Measurements from ENCODE around the gene ZBTB46.

The ZBTB46 gene

GRCh38 chr20:63772781-63773518, 58.1 kb downstream of the ZBTB46 start:
- no peaks in the 10 kb centered on the region for H3K36me3 ChIP-seq (ENCODE audit: insufficient read depth, low read length)
- no peak overlapping the region for H3K4me2 ChIP-seq (ENCODE audit: low read depth, low read length, poor library complexity, severe bottlenecking)

GRCh38 chr20:63771046-63771707, 59.9 kb downstream of the ZBTB46 start:
- Histone ChIP-seq H3K9me2 (replicated peaks; ENCODE audit: low read depth, low read length) (no peaks in the 10 kb centered on the region), H3K79me2 (ENCODE audit: insufficient read depth, low read length) (no peaks in the 10 kb centered on the region), H3K9ac (ENCODE audit: low read depth, low read length, poor library complexity, severe bottlenecking) (no peak overlapping the region), H3F3A (ENCODE audit: low read depth) (no peaks in the 10 kb centered on the region), H2AFZ (ENCODE audit: low read length) (no peak overlapping the region), H3K36me3 (ENCODE audit: insufficient read depth, low read length) (no peaks in the 10 kb centered on the region), H3K4me1 (ENCODE audit: insufficient read depth, low read length, poor library complexity, severe bottlenecking) (no peaks in the 10 kb centered on the region), H3K4me3 (ENCODE audit: low read length, poor library complexity, severe bottlenecking) (no peak overlapping the region), H4K20me1 (ENCODE audit: insufficient read depth, low read length, poor library complexity, severe bottlenecking) (no peaks in the 10 kb centered on the region), H3K27me3 (ENCODE audit: insufficient read depth, low read length, poor library complexity, severe bottlenecking) (no peaks in the 10 kb centered on the region), H3K4me2 (ENCODE audit: low read depth, low read length, poor library complexity, severe bottlenecking) (no peak overlapping the region), H3K9me3 (ENCODE audit: insufficient read depth, low read depth, low read length) (no peaks in the 10 kb centered on the region)
- TF ChIP-seq EZH2phosphoT487 (IDR thresholded peaks at IDR 0.05; ENCODE audit: borderline replicate concordance) = no peak
- no peak for TF ChIP-seq CTCF (conservative IDR thresholded peaks at IDR 0.05; ENCODE audit: low read length)

More at GRCh38 chr20:63772781-63773518, 58.1 kb downstream of the ZBTB46 start:
- no peaks in the 10 kb centered on the region for H3K79me2 ChIP-seq (ENCODE audit: insufficient read depth, low read length)
- no peaks in the 10 kb centered on the region for H3K9me2 ChIP-seq (replicated peaks; ENCODE audit: low read depth, low read length)
- H3K4me3 ChIP-seq (ENCODE audit: low read length, poor library complexity, severe bottlenecking) = no peak overlapping the region
- H2AFZ ChIP-seq (ENCODE audit: low read length) = no peak overlapping the region
- H4K20me1 ChIP-seq (ENCODE audit: insufficient read depth, low read length, poor library complexity, severe bottlenecking) = no peaks in the 10 kb centered on the region
- H3K9me3 ChIP-seq (ENCODE audit: insufficient read depth, low read depth, low read length) = no peaks in the 10 kb centered on the region
- no peaks in the 10 kb centered on the region for H3F3A ChIP-seq (ENCODE audit: low read depth)
- TF ChIP-seq EZH2phosphoT487 (IDR thresholded peaks at IDR 0.05; ENCODE audit: borderline replicate concordance) (no peak), CTCF (conservative IDR thresholded peaks at IDR 0.05; ENCODE audit: low read length) (no peak)
- H3K27me3 ChIP-seq (ENCODE audit: insufficient read depth, low read length, poor library complexity, severe bottlenecking) = no peaks in the 10 kb centered on the region
- no peaks in the 10 kb centered on the region for H3K4me1 ChIP-seq (ENCODE audit: insufficient read depth, low read length, poor library complexity, severe bottlenecking)
- no peak overlapping the region for H3K9ac ChIP-seq (ENCODE audit: low read depth, low read length, poor library complexity, severe bottlenecking)

- no peak overlapping the region for H3K4me3 ChIP-seq (ENCODE audit: low read length, poor library complexity, severe bottlenecking)
- no peaks in the 10 kb centered on the region for H4K20me1 ChIP-seq (ENCODE audit: insufficient read depth, low read length, poor library complexity, severe bottlenecking)
- TF ChIP-seq EZH2phosphoT487 (IDR thresholded peaks at IDR 0.05; ENCODE audit: borderline replicate concordance) (no peak), CTCF (conservative IDR thresholded peaks at IDR 0.05; ENCODE audit: low read length) (no peak)
- no peaks in the 10 kb centered on the region for H3K4me1 ChIP-seq (ENCODE audit: insufficient read depth, low read length, poor library complexity, severe bottlenecking)
- H3K9ac ChIP-seq (ENCODE audit: low read depth, low read length, poor library complexity, severe bottlenecking) = no peak overlapping the region
- H3K36me3 ChIP-seq (ENCODE audit: insufficient read depth, low read length) = no peaks in the 10 kb centered on the region
- H3K4me2 ChIP-seq (ENCODE audit: low read depth, low read length, poor library complexity, severe bottlenecking) = no peak overlapping the region
- H3K27me3 ChIP-seq (ENCODE audit: insufficient read depth, low read length, poor library complexity, severe bottlenecking) = no peaks in the 10 kb centered on the region
- H3K9me3 ChIP-seq (ENCODE audit: insufficient read depth, low read depth, low read length) = no peaks in the 10 kb centered on the region
- H3K9me2 ChIP-seq (replicated peaks; ENCODE audit: low read depth, low read length) = no peaks in the 10 kb centered on the region
- H2AFZ ChIP-seq (ENCODE audit: low read length) = no peak overlapping the region
- no peaks in the 10 kb centered on the region for H3K79me2 ChIP-seq (ENCODE audit: insufficient read depth, low read length)
- no peaks in the 10 kb centered on the region for H3F3A ChIP-seq (ENCODE audit: low read depth)
Measured at GRCh38 chr20:63769891-63770474, 61.1 kb downstream of the ZBTB46 start.
